Measurements from ENCODE around the gene IYD. TPM values are rescaled to one million over a fixed set of nuclear protein-coding genes. Genes with fewer than 3 reads are reported as not detected.

The IYD gene
- total and polyA plus RNA-seq, 9 of the 15 experiments (the other 6 are each of a cell fraction or from before 2014, with no cell fraction given) = not detected

GRCh38 chr6:150417899-150418826 lies 49.4 kb downstream of the IYD start (continued):
- TF ChIP-seq SMARCA5 (IDR thresholded peaks at IDR 0.05) = no peak
- TF ChIP-seq RBM25 (IDR thresholded peaks at IDR 0.05; ENCODE audit: low read depth, low read length, severe bottlenecking) = no peak
- no peak for TF ChIP-seq RBM34 (IDR thresholded peaks at IDR 0.05; ENCODE audit: borderline replicate concordance, insufficient read depth, low read length)
- TF ChIP-seq ZNF780A (CRISPR knock-in tag; IDR thresholded peaks at IDR 0.05) = no peak
- no peak for TF ChIP-seq DACH1 (IDR thresholded peaks at IDR 0.05; ENCODE audit: partially characterized antibody)
- no peak for TF ChIP-seq ZNF449 (CRISPR knock-in tag; IDR thresholded peaks at IDR 0.05)
- TF ChIP-seq BCOR (IDR thresholded peaks at IDR 0.05) = no peak
- TF ChIP-seq ZNF316 (IDR thresholded peaks at IDR 0.05) = peak; percentile 31; the same call in 1 of the 2 replicates
- TF ChIP-seq MEIS2 (IDR thresholded peaks at IDR 0.05; ENCODE audit: partially characterized antibody) = peak; percentile 89
- TF ChIP-seq ZSCAN32 (CRISPR knock-in tag; IDR thresholded peaks at IDR 0.05) = no peak
- TF ChIP-seq ZBTB2 (IDR thresholded peaks at IDR 0.05) = no peak
- TF ChIP-seq TEAD1 (CRISPR knock-in tag; IDR thresholded peaks at IDR 0.05) = no peak
- no peak for TF ChIP-seq NR0B1 (IDR thresholded peaks at IDR 0.05; ENCODE audit: partially characterized antibody)
- no peak for TF ChIP-seq SIN3A (IDR thresholded peaks at IDR 0.05; ENCODE audit: borderline replicate concordance in 2 of 2, control insufficient read depth in 1 of 2, low read depth in 2 of 2, low read length in 2 of 2)
- TF ChIP-seq ARNT (IDR thresholded peaks at IDR 0.05) = 0 out of 4 replicates have a peak, but pooled peaks of 1 of the 2 experiments have one; percentile 30
- TF ChIP-seq ZNF311 (CRISPR knock-in tag; IDR thresholded peaks at IDR 0.05) = no peak
- no peak for TF ChIP-seq TCF7 (IDR thresholded peaks at IDR 0.05; ENCODE audit: borderline replicate concordance)
- no peak for TF ChIP-seq ZNF23 (CRISPR knock-in tag; IDR thresholded peaks at IDR 0.05)
- TF ChIP-seq TOE1 (IDR thresholded peaks at IDR 0.05; ENCODE audit: borderline replicate concordance) = no peak
- no peak for TF ChIP-seq TOE1 (CRISPR knock-in tag; IDR thresholded peaks at IDR 0.05; ENCODE audit: borderline replicate concordance, low read depth)
- no peak for TF ChIP-seq MCM2 (IDR thresholded peaks at IDR 0.05; ENCODE audit: low read depth)
- no peak for TF ChIP-seq TARDBP (IDR thresholded peaks at IDR 0.05)
- TF ChIP-seq C11orf30 (IDR thresholded peaks at IDR 0.05; ENCODE audit: low read depth) = no peak
- TF ChIP-seq ZNF445 (CRISPR knock-in tag; IDR thresholded peaks at IDR 0.05; ENCODE audit: low read depth) = no peak
- no peak for TF ChIP-seq CHCHD3 (CRISPR knock-in tag; IDR thresholded peaks at IDR 0.05)
- TF ChIP-seq STAT5B (CRISPR knock-in tag; IDR thresholded peaks at IDR 0.05) = no peak
- no peak for TF ChIP-seq U2AF2 (optimal IDR thresholded peaks at IDR 0.05; ENCODE audit: low read depth, low read length)

All from K562 (cell line).